K562 (cell line): ENCODE data around the gene CLDN7. TPM values are rescaled to one million over a fixed set of nuclear protein-coding genes. Genes with fewer than 3 reads are reported as not detected.

ENCODE experiments used
- ATAC-seq: fragments of 200-7000 bp; cut with Tn5 transposase; 3 replicates; pipeline ENCODE4 v1.9.1; 2020; ENCODE audit warnings: moderate library complexity
- BruUV-seq: library from RNA; stranded (reverse); fragments of 400-500 nt; replicated peaks from 2 replicates; lab custom pipeline; 2021; lab: Mats Ljungman, UMichigan
- CTCF ChIA-PET: fragments of 300-600 bp; formaldehyde crosslinking; extraction: SDS; loops from one replicate; lab custom pipeline; 2021; ENCODE audit warnings: low intra/inter-chr PET ratio; lab: Yijun Ruan, JAX
- POLR2A ChIA-PET: fragments of 300-600, 350-650 bp; sonication (Branson Sonifier 250); formaldehyde crosslinking; extraction: SDS; loops from one replicate; lab custom pipeline; 2021; ENCODE audit warnings: antibody characterized with exemption, inconsistent platforms; lab: Yijun Ruan, JAX
- DNase-seq, 4 experiments: peaks; one replicate each; pipeline versions ENCODE4 v3.0.0 to v3.0.0-alpha.2; 2011 to 2018; ENCODE audit warnings: low spot score in 3 of 4, mixed read lengths in 3 of 4; ENCODE audit errors: extremely low read depth in 1 of 4
- FAIRE-seq: peaks from 2 replicates; lab custom pipeline; 2011; peaks lifted over from hg19 to GRCh38; lab: Jason Lieb, UNC
- H2AFZ ChIP-seq: 2 replicates; pipeline ENCODE4 v1.6.0; 2011; ENCODE audit warnings: low read depth, low read length, control low read depth, inconsistent platforms
- H3K27ac ChIP-seq: fragments of 200-600 bp; 3 replicates; pipeline ENCODE4 v1.8.0; 2011; ENCODE audit warnings: low read depth, mild to moderate bottlenecking, control low read depth, inconsistent platforms, low read length, moderate library complexity, mixed read lengths; ENCODE audit errors: extremely low read depth
- H3K27me3 ChIP-seq, 2 experiments: fragments of 300-600 bp in 1 of 2; 2 replicates in 1 of 2; 3 replicates in 1 of 2; pipeline versions ENCODE4 v1.6.0 to v1.8.0; 2011; ENCODE audit warnings: inconsistent platforms in 2 of 2, low read length in 2 of 2, mild to moderate bottlenecking in 1 of 2, mixed read lengths in 1 of 2, moderate library complexity in 1 of 2; ENCODE audit not compliant: control insufficient read depth in 2 of 2, insufficient read depth in 2 of 2
- H3K36me3 ChIP-seq: fragments of 300-600 bp; 3 replicates; pipeline ENCODE4 v1.8.0; 2011; ENCODE audit warnings: mild to moderate bottlenecking, low read length, inconsistent platforms; ENCODE audit not compliant: control insufficient read depth, insufficient read depth
- H3K4me1 ChIP-seq, 2 experiments: fragments of 200-600 bp in 1 of 2; replicated peaks in 1 of 2; 2 replicates in 1 of 2; 3 replicates in 1 of 2; pipeline versions ENCODE4 v1.5.1 to v1.8.0; 2011; ENCODE audit warnings: inconsistent platforms in 2 of 2, low read length in 2 of 2, mild to moderate bottlenecking in 1 of 2, mixed read lengths in 1 of 2, moderate library complexity in 1 of 2; ENCODE audit not compliant: control insufficient read depth in 2 of 2, insufficient read depth in 2 of 2
- H3K4me2 ChIP-seq: 2 replicates; pipeline ENCODE4 v1.6.1; 2011; ENCODE audit warnings: low read length, control low read depth, inconsistent platforms, mixed read lengths; ENCODE audit not compliant: insufficient read depth
- H3K4me3 ChIP-seq: fragments of 200-600 bp; sonication (generic), shearing (Covaris generic); 2 replicates; pipeline ENCODE4 v1.5.1; 2016; ENCODE audit warnings: control low read depth, inconsistent platforms
- H3K79me2 ChIP-seq: fragments of 200-600 bp; 3 replicates; pipeline ENCODE4 v1.8.0; 2011; ENCODE audit warnings: low read length, inconsistent platforms; ENCODE audit not compliant: control insufficient read depth, insufficient read depth
- H3K9ac ChIP-seq, 2 experiments: 2 replicates each; pipeline versions ENCODE4 v1.6.0 to v1.6.1; 2011; ENCODE audit warnings: low read depth in 2 of 2, low read length in 2 of 2, control low read depth in 1 of 2, inconsistent platforms in 1 of 2, mild to moderate bottlenecking in 1 of 2, mixed read lengths in 1 of 2; ENCODE audit not compliant: insufficient read depth in 1 of 2
- H3K9me1 ChIP-seq: one replicate; pipeline ENCODE4 v1.6.0; 2011; ENCODE audit warnings: inconsistent platforms, mild to moderate bottlenecking, low read length, moderate library complexity; ENCODE audit not compliant: control insufficient read depth, insufficient read depth
- H3K9me3 ChIP-seq: replicated peaks from 2 replicates; pipeline ENCODE4 v1.5.1; 2011; ENCODE audit warnings: low read depth, low read length, inconsistent platforms; ENCODE audit not compliant: control insufficient read depth, insufficient read depth
- H4K20me1 ChIP-seq: replicated peaks from 2 replicates; pipeline ENCODE4 v1.6.1; 2011; ENCODE audit warnings: low read length, inconsistent platforms, mixed read lengths; ENCODE audit not compliant: control insufficient read depth, insufficient read depth
- BRCA1 ChIP-seq, 2 experiments: fragments of 450-650 bp in 1 of 2; sonication (generic) in 1 of 2; formaldehyde crosslinking in 1 of 2; IDR thresholded peaks; 2 replicates each; pipeline versions ENCODE4 v1.5.0 to v1.6.1; 2017 to 2020; ENCODE audit warnings: mild to moderate bottlenecking in 1 of 2, missing genetic modification reagents in 1 of 2
- CBX8 ChIP-seq: fragments of 200-600 bp; sonication (generic); IDR thresholded peaks from 2 replicates; pipeline ENCODE4 v1.6.1; 2012; ENCODE audit warnings: borderline replicate concordance, mixed run types, low read depth, mild to moderate bottlenecking, moderate library complexity, mixed read lengths, low read length, control low read depth, inconsistent platforms; ENCODE audit not compliant: poor library complexity, severe bottlenecking; ENCODE audit errors: extremely low read depth
- CREB1 ChIP-seq, 2 experiments: sonication (generic) in 1 of 2; formaldehyde crosslinking in 1 of 2; IDR thresholded peaks; 2 replicates each; pipeline versions ENCODE4 v1.6.1 to v1.8.0; 2012 to 2022; ENCODE audit warnings: inconsistent platforms in 1 of 2, mild to moderate bottlenecking in 1 of 2, missing genetic modification reagents in 1 of 2, moderate library complexity in 1 of 2
- FOXJ3 ChIP-seq: sonication (generic); formaldehyde crosslinking; IDR thresholded peaks from 2 replicates; pipeline ENCODE4 v1.4.0; 2020; ENCODE audit warnings: mild to moderate bottlenecking, missing genetic modification reagents
- KHSRP ChIP-seq: fragments of 450-650 bp; IDR thresholded peaks from 2 replicates; pipeline ENCODE4 v1.6.1; 2017
- KLF6 ChIP-seq: fragments of 250-450 bp; sonication (Bioruptor Pico); IDR thresholded peaks from 2 replicates; pipeline ENCODE4 v1.4.0; 2020; ENCODE audit warnings: mild to moderate bottlenecking, moderate library complexity, borderline replicate concordance
- NFIC ChIP-seq: fragments of 450-650 bp; IDR thresholded peaks from 2 replicates; pipeline ENCODE4 v1.6.1; 2017; ENCODE audit warnings: mild to moderate bottlenecking, inconsistent platforms
- POLR2H ChIP-seq: IDR thresholded peaks from 2 replicates; pipeline ENCODE4 v1.6.1; 2016; ENCODE audit warnings: missing genetic modification characterization, low read depth, mild to moderate bottlenecking, control low read depth, missing compliant biosample characterization, moderate library complexity
- RAD21 ChIP-seq, 2 experiments: fragments of 250-450 bp in 1 of 2; fragments of 450-650 bp in 1 of 2; sonication (Bioruptor Pico) in 1 of 2; formaldehyde crosslinking in 1 of 2; IDR thresholded peaks in 1 of 2; conservative IDR thresholded peaks in 1 of 2; 2 replicates each; pipeline versions ENCODE4 v1.4.0 to v1.8.0; 2020 to 2022; ENCODE audit warnings: mild to moderate bottlenecking in 2 of 2, moderate library complexity in 1 of 2
- RBM34 ChIP-seq: fragments of 200-400 bp; formaldehyde crosslinking; IDR thresholded peaks from 2 replicates; pipeline ENCODE4 v1.6.1; 2018; ENCODE audit warnings: low read length, borderline replicate concordance; ENCODE audit not compliant: insufficient read depth
- TGIF2 ChIP-seq: sonication (generic); formaldehyde crosslinking; IDR thresholded peaks from 2 replicates; pipeline ENCODE4 v1.8.1; 2022; ENCODE audit warnings: mild to moderate bottlenecking, missing genetic modification reagents, moderate library complexity
- ZBED1 ChIP-seq: IDR thresholded peaks from 2 replicates; pipeline ENCODE4 v1.6.1; 2014
- ZKSCAN3 ChIP-seq: fragments of 250-450 bp; sonication (Bioruptor Pico); IDR thresholded peaks from 2 replicates; pipeline ENCODE4 v1.4.0; 2020
- ZNF274 ChIP-seq: IDR thresholded peaks from 2 replicates; pipeline ENCODE4 v1.6.1; 2011; ENCODE audit warnings: low read depth, mild to moderate bottlenecking, low read length, moderate library complexity, borderline replicate concordance
- ZNF57 ChIP-seq: fragments of 450-650 bp; formaldehyde crosslinking; IDR thresholded peaks from 2 replicates; pipeline ENCODE4 v1.4.0; 2020; ENCODE audit warnings: mild to moderate bottlenecking, moderate library complexity
- ZNF764 ChIP-seq: fragments of 250-450 bp; sonication (Bioruptor Pico); IDR thresholded peaks from 2 replicates; pipeline ENCODE4 v1.4.0; 2020; ENCODE audit warnings: low read depth, mild to moderate bottlenecking, moderate library complexity
- WGBS: fragments of 100-300 bp; shearing (Covaris generic); methylation state at CpG from one replicate; pipeline ENCODE4 v1.1.6; 2016; ENCODE audit warnings: low coverage, mixed read lengths; ENCODE audit not compliant: insufficient coverage; ENCODE audit errors: missing lambda C conversion rate; 5-methylcytosine and 5-hydroxymethylcytosine counted together
- in situ Hi-C: fragments of 300-500 bp; cut with MboI; formaldehyde crosslinking; loops from 4 replicates; pipeline ENCODE4 v1.15.0; 2018; ENCODE audit warnings: inconsistent platforms, mixed read lengths
- intact Hi-C: fragments of 100-400 bp; cut with micrococcal nuclease; formaldehyde crosslinking; loops from 2 replicates; pipeline ENCODE4 v1.14.2; 2022
- polyA plus RNA-seq, 8 experiments: library from polyadenylated mRNA; depleted of rRNA in 4 of 8; stranded (reverse) in 5 of 8; unstranded in 3 of 8; fragments of >200 nt; fragmentation: Nextera tagmentation in 2 of 8; fragmentation: Illumina TruSeq in 1 of 8; extraction: Ambion mirVana in 2 of 8; extraction: Trizol in 1 of 8; gene quantifications; 2 replicates each; pipeline versions ENCODE4 v1.2.1 to v1.2.3, GENCODE V29; 2011 to 2014; ENCODE audit warnings: inconsistent platforms in 1 of 8, missing spikeins in 1 of 8
- total RNA-seq, 7 experiments: library from RNA; depleted of rRNA in 6 of 7; stranded (reverse); fragments of >200 nt in 6 of 7; fragmentation: Illumina TruSeq in 2 of 7; extraction: Trizol in 2 of 7; gene quantifications; 2 replicates each; pipeline versions ENCODE4 v1.2.1 to v1.2.3, GENCODE V29; 2011 to 2021; ENCODE audit warnings: low replicate concordance in 1 of 7
- TF ChIP-seq, protein P1 (sequence below): fragments of 450-650 bp; IDR thresholded peaks from 2 replicates; pipeline ENCODE4 v1.7.1; 2018; ENCODE audit warnings: mild to moderate bottlenecking, low read depth; ENCODE audit not compliant: partially characterized antibody
- TF ChIP-seq, protein P2 (sequence below): sonication (generic); formaldehyde crosslinking; IDR thresholded peaks from 2 replicates; pipeline ENCODE4 v1.9.0; 2022; ENCODE audit warnings: mild to moderate bottlenecking, missing genetic modification reagents
- TF ChIP-seq, protein P3 (sequence below), 3 experiments: fragments of 200-800 bp in 1 of 3; sonication (Bioruptor generic) in 1 of 3; sonication (generic) in 1 of 3; formaldehyde crosslinking in 1 of 3; IDR thresholded peaks; 2 replicates each; pipeline versions ENCODE4 v1.6.1 to v1.8.0; 2016 to 2022; ENCODE audit warnings: mild to moderate bottlenecking in 2 of 3, missing compliant biosample characterization in 2 of 3, missing genetic modification characterization in 2 of 3, missing genetic modification reagents in 1 of 3

CLDN7 gene
- total and polyA plus RNA-seq, 9 of the 15 experiments (the other 6 are each of a cell fraction or from before 2014, with no cell fraction given): 2.2 to 14.5 (median 7.6) TPM

DNA sequence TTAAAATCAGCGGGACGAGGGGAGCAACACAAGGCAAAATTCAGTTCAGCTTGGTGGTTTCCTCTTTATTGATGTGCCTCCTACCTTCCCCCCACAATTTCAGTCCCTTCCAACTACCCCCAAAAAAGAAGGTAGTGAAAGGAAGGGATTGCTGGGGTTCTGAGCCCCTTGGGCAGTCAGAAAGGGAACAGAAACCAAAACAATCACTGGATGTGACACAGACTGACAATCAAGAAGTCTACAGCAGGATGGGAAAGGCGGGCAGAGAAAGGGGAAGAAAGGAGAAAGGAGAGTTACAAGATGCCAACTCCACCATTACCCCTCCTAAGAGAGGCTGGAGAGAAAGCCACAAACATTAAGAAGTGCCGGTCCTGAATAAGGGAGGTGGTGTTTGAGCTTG is 21.9 kb downstream of the CLDN7 start:
- intact Hi-C loops: no loop called here
- no peak overlapping the region for H2AFZ ChIP-seq
- peak overlapping the region; percentile 88 for H3K4me2 ChIP-seq
- H4K20me1 ChIP-seq: peaks cover 5% of the 10 kb centered on the region; the same call in 1 of the 2 replicates
- peak overlapping the region; percentile 98 for H3K27ac ChIP-seq
- no peak for ATAC-seq
- H3K9me1 ChIP-seq: no peaks in the 10 kb centered on the region
- H3K4me3 ChIP-seq: peak overlapping the region; percentile 68
- ChIA-PET CTCF (no interaction called here), POLR2A (interaction anchor here (1.1 to 3.6 kb wide), 2 partner anchors 11 to 24 kb away, joined by 3 to 16 read pairs; partner anchors contain the start of genes CTDNEP1 and ELP5)
- no peaks in the 10 kb centered on the region for H3K27me3 ChIP-seq
- WGBS: 17% methylated on average over 4 of the region's 4 CpGs
- no peak for DNase-seq
- peaks cover 53% of the 10 kb centered on the region; the same call in 2 of the 3 replicates for H3K36me3 ChIP-seq
- no peaks in the 10 kb centered on the region for H3K9me3 ChIP-seq
- no TSS peak for BruUV-seq
- in situ Hi-C loops: no loop called here
- H3K9ac ChIP-seq: peak overlapping the region; percentile 80 to 97; a peak in 3 of 4 replicates
- H3K4me1 ChIP-seq: peaks cover 34 to 39% of the 10 kb centered on the region in 2 experiments; a peak in 4 of 5 replicates
- peak; percentile 57 for FAIRE-seq
- H3K79me2 ChIP-seq: peaks cover 64% of the 10 kb centered on the region
- TF ChIP-seq BRCA1 (IDR thresholded peaks at IDR 0.05) (no peak), BRCA1 (CRISPR knock-in tag; IDR thresholded peaks at IDR 0.05) (no peak), KHSRP (no peak), FOXJ3 (CRISPR knock-in tag) (no peak), RAD21 (CRISPR knock-in tag; conservative IDR thresholded peaks at IDR 0.05 in 1 of 2, IDR thresholded peaks at IDR 0.05 in 1 of 2) (no peak), RBM34 (no peak), POLR2H (tag) (no peak), ZKSCAN3 (CRISPR knock-in tag) (no peak), ZBED1 (no peak), CBX8 (no peak), ZNF57 (CRISPR knock-in tag) (no peak), NFIC (no peak), KLF6 (CRISPR knock-in tag) (no peak), ZNF274 (no peak), CREB1 (IDR thresholded peaks at IDR 0.05) (no peak), CREB1 (CRISPR knock-in tag; IDR thresholded peaks at IDR 0.05) (no peak), TGIF2 (no peak), ZNF764 (no peak)
- TF ChIP-seq, protein P1, sequence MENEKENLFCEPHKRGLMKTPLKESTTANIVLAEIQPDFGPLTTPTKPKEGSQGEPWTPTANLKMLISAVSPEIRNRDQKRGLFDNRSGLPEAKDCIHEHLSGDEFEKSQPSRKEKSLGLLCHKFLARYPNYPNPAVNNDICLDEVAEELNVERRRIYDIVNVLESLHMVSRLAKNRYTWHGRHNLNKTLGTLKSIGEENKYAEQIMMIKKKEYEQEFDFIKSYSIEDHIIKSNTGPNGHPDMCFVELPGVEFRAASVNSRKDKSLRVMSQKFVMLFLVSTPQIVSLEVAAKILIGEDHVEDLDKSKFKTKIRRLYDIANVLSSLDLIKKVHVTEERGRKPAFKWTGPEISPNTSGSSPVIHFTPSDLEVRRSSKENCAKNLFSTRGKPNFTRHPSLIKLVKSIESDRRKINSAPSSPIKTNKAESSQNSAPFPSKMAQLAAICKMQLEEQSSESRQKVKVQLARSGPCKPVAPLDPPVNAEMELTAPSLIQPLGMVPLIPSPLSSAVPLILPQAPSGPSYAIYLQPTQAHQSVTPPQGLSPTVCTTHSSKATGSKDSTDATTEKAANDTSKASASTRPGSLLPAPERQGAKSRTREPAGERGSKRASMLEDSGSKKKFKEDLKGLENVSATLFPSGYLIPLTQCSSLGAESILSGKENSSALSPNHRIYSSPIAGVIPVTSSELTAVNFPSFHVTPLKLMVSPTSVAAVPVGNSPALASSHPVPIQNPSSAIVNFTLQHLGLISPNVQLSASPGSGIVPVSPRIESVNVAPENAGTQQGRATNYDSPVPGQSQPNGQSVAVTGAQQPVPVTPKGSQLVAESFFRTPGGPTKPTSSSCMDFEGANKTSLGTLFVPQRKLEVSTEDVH: no peak
- TF ChIP-seq, protein P2, sequence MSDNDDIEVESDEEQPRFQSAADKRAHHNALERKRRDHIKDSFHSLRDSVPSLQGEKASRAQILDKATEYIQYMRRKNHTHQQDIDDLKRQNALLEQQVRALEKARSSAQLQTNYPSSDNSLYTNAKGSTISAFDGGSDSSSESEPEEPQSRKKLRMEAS: no peak
- TF ChIP-seq, protein P3, sequence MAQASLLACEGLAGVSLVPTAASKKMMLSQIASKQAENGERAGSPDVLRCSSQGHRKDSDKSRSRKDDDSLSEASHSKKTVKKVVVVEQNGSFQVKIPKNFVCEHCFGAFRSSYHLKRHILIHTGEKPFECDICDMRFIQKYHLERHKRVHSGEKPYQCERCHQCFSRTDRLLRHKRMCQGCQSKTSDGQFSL (CRISPR knock-in tag; IDR thresholded peaks at IDR 0.05): no peak
- TF ChIP-seq, protein P3 (tag; IDR thresholded peaks at IDR 0.05): no peak
